Heart left ventricle (tissue), 16 donors: ENCODE data around the gene SPRY4. TPM values are rescaled to one million over a fixed set of nuclear protein-coding genes. Genes with fewer than 3 reads are reported as not detected.
A peak's percentile ranks its signal among the peaks of the same experiment; 100 is the strongest.

Source experiments
- ATAC-seq, 4 donors: fragments of 200-7000 bp; cut with Tn5 transposase; one replicate each; pipeline ENCODE4 v1.9.1; 2020 to 2022; ENCODE audit warnings: moderate library complexity in 4 of 4, mild to moderate bottlenecking in 3 of 4, moderate number of reproducible peaks in 1 of 4
- DNase-seq, 5 donors: peaks; one replicate each; pipeline ENCODE4 v3.0.0-alpha.2; 2020
- H3K27ac ChIP-seq, 12 donors: fragments of 200-600 bp; sonication (generic) in 4 of 12; one replicate each; pipeline versions ENCODE4 v1.5.0 to v1.8.0; 2016 to 2022; ENCODE audit warnings: mild to moderate bottlenecking in 2 of 12
- H3K27me3 ChIP-seq, 9 donors: fragments of 200-600 bp; sonication (generic) in 2 of 9; one replicate each; pipeline versions ENCODE4 v1.5.1 to v1.8.0; 2016 to 2022; ENCODE audit warnings: mild to moderate bottlenecking in 3 of 9
- H3K36me3 ChIP-seq, 9 donors: fragments of 200-600 bp; sonication (generic) in 2 of 9; one replicate each; pipeline versions ENCODE4 v1.5.0 to v1.8.0; 2018 to 2022; ENCODE audit warnings: mild to moderate bottlenecking in 2 of 9
- H3K4me1 ChIP-seq, 12 donors: fragments of 200-600 bp; sonication (generic) in 4 of 12; one replicate each; pipeline versions ENCODE4 v1.5.0 to v1.8.0; 2016 to 2022; ENCODE audit warnings: mild to moderate bottlenecking in 3 of 12
- H3K4me3 ChIP-seq, 12 donors: fragments of 200-600 bp; sonication (generic) in 4 of 12; one replicate each; pipeline versions ENCODE4 v1.5.0 to v1.8.0; 2017 to 2022; ENCODE audit warnings: mild to moderate bottlenecking in 9 of 12, moderate library complexity in 4 of 12
- H3K9me3 ChIP-seq, 12 donors: fragments of 200-600 bp; sonication (generic) in 4 of 12; one replicate each; pipeline versions ENCODE4 v1.5.0 to v1.8.0; 2016 to 2022; ENCODE audit warnings: mild to moderate bottlenecking in 1 of 12
- CTCF ChIP-seq, 12 donors: fragments of 200-600 bp; sonication (generic) in 4 of 12; IDR thresholded peaks; one replicate each; pipeline versions ENCODE4 v1.5.0 to v1.8.0; 2018 to 2022; ENCODE audit warnings: antibody characterized with exemption in 12 of 12, mild to moderate bottlenecking in 5 of 12
- POLR2A ChIP-seq, 2 donors: fragments of 450-650 bp; IDR thresholded peaks; one replicate each; pipeline ENCODE4 v1.6.1; 2017; ENCODE audit warnings: antibody characterized with exemption in 2 of 2, mild to moderate bottlenecking in 2 of 2, moderate library complexity in 2 of 2
- WGBS, 4 donors: extraction: QIAGEN DNeasy Blood & Tissue Kit in 2 of 4; methylation state at CpG; one replicate each; pipeline versions ENCODE4 v1.1.5 to v1.1.7; 2013 to 2018; 5-methylcytosine and 5-hydroxymethylcytosine counted together
- intact Hi-C, 10 donors: fragments of 100-400 bp; cut with DNase I; formaldehyde crosslinking; loops; one replicate each; pipeline versions ENCODE4 v1.11.1 to v1.14.2; 2022
- polyA plus RNA-seq, 2 donors: library from polyadenylated mRNA; stranded (reverse); fragments of 200-250 nt; gene quantifications; one replicate each; pipeline ENCODE4 v1.2.3, GENCODE V29; 2013
- total RNA-seq, 9 donors: library from RNA; depleted of rRNA in 2 of 9; stranded (reverse); fragments of >200 nt in 2 of 9; fragmentation: NEBNext Ultra II Directional in 3 of 9; extraction: Animal tissue kit (Norgen Biotek cat#: 25700) in 3 of 9; gene quantifications; one replicate each; pipeline versions ENCODE4 v1.1.0 to v1.2.4, GENCODE V29; 2016 to 2023
- donor health status: ischemic (EF 13 %, LVEDD 7.1; RV severe dilation, severe dysfunction).
- donor health status: healthy with polysubstance abuse.
- donor health status: DM: no; HTN: yes; CAD: no.
- donor health status: DM: no; HTN: no; CAD: no.
- donor health status: ischemic (EF 25% LVEDD 6.9; RV normal size, moderate dysfunction).
- donor health status: ischemic (EF 25% LVEDD 5.7; RV mildly dilated, moderate dysfunction).
- donor health status: healthy.
- donor health status: DM: yes; HTN: yes; CAD: no.
- donor health status: ischemic (EF 35%, LVEDD 5.7; RV mildly dilated, moderate dysfunction).
- donor health status: nonischemic (EF 11% LVEDD 7.7; RV severe dilation, severe dysfunction).
- donor health status: DM: yes; HTN: yes; CAD: no.
- donor health status: PGD.
- donor health status: ischemic (EF 29% LVEDD 5.4; RV normal size, mild dysfunction).
- donor health status: nonischemic (EF 23%, LVEDD 6.1; RV moderate dilation, normal function).

The SPRY4 gene
- total and polyA plus RNA-seq, 11 donors, result 4.5 to 21.3 (median 7.7) TPM

DNA sequence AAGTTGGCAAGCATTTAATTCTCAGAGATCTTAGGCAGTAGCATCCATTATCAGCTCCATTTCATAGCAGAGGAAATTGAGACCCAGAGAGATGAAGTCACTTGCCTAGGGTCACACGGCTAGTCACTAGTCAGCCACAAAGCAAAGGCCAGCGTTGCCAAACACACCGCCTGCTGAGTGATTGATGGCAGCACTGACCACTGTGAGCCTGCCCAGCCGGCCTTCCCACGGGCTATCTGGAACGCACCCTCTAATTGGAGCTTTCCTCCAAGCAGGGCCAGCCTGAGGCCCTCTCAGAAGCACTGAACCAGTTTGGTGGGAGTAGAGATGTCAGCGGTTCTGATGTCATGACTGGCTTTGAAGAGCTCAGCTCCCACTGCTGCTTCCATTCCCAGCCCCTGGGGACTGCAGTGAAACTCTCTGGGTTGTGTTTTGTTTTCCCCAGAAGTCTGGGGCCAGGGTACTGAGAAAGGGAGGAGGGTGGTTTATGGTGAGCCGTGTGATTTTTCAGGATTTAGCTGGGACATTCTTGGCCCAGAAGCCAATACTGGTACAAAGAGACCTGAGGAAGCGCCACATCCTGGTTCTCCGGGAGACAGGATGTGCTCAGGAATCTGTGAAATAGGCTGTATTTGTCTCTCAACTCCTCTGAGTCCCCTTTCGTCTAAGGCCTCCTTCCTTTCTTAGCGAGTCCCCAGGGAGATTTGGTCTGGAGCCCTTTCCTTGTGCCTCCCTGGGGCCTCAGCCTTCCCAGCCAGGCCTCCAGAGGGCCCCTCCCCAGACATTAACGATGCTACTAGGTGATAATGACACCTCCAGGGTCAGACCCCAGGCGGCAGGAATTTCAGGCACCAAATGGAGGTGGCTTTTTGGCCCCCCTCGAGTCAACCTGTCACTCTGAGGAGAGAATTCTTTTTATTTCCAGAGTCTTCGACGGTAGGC lies 44.5 kb downstream of the SPRY4 start:
- peaks cover 0 to 3% (median 0%) of the 10 kb centered on the region in 9 donors for H3K27me3 ChIP-seq
- peak; percentile 78 to 88 (median 87) for DNase-seq
- 39 to 50% (median 46%) methylated on average over 12 to 17 of the region's 17 CpGs for WGBS, 4 donors
- no peak overlapping the region for H3K4me3 ChIP-seq
- H3K36me3 ChIP-seq, result no peaks in the 10 kb centered on the region
- peak; percentile 81 to 93 (median 92) for ATAC-seq
- peaks cover 8 to 44% (median 23%) of the 10 kb centered on the region in 12 donors for H3K4me1 ChIP-seq
- no peaks in the 10 kb centered on the region for H3K9me3 ChIP-seq
- H3K27ac ChIP-seq, result peak overlapping the region; percentile 37 to 87 (median 74)
- intact Hi-C loops, result loop anchor here in 2 of 10 donors (5.0 kb wide), 3 partner anchors 37 to 262 kb away; no protein-coding TSS in a partner anchor
- TF ChIP-seq POLR2A (IDR thresholded peaks at IDR 0.05) (no peak), CTCF (IDR thresholded peaks at IDR 0.05) (no peak)

DNA sequence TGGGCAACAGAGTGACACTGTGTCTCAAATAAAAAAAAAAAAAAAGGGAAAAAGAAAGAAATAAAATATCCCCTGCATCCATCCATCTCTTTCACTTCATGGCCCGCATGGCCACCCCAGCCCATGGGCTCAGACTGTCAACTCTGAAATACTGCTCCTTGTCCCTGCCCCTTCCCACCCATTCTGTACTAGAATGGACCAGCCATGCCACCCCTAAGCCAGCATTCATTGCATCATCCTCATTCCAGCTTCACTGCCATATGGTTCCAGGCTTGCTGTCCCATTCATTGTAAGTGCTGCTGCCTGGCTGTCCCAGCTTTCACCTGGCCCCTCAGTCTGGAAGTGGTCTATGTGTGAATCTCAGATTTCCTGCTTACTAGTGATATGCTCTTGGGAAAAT lies 46.2 kb downstream of the SPRY4 start:
- peak overlapping the region in 1 of 12 donors; percentile 87 for H3K27ac ChIP-seq
- TF ChIP-seq CTCF (IDR thresholded peaks at IDR 0.05), result no peak
- WGBS, 4 donors, result 93 to 100% (median 97%) methylated on average over 1 of the region's 1 CpG
- no peaks in the 10 kb centered on the region for H3K9me3 ChIP-seq
- DNase-seq (no peak), ATAC-seq (no peak)
- H3K36me3 ChIP-seq, result no peaks in the 10 kb centered on the region
- H3K4me1 ChIP-seq, result peaks cover 8 to 44% (median 23%) of the 10 kb centered on the region in 12 donors
- intact Hi-C loops, result no loop called here
- H3K4me3 ChIP-seq, result no peak overlapping the region
- peaks cover 0 to 3% (median 0%) of the 10 kb centered on the region in 9 donors for H3K27me3 ChIP-seq

DNA sequence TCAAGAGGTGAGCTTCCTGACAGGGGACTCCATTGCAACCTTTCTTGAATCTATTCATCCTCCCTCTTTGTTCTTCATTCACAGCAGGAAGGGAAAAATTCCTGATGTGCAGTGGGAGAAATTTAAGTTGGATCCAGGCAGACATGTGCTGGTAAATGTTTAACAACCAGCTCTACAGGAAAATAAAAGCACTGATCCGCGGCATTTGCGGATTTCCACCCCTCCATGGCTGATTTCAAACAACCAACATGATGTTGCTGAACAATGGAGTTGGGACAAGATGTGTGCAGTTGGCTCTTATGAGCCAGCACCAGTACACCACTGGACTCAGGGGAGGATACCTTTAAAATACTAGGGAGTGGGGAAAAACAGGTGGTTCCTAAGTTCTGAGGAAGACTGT lies 47.0 kb downstream of the SPRY4 start:
- H3K27ac ChIP-seq, result no peak overlapping the region
- H3K27me3 ChIP-seq, result peaks cover 0 to 3% (median 0%) of the 10 kb centered on the region in 9 donors
- H3K9me3 ChIP-seq, result no peaks in the 10 kb centered on the region
- DNase-seq (no peak), ATAC-seq (no peak)
- H3K36me3 ChIP-seq, result no peaks in the 10 kb centered on the region
- WGBS, 4 donors, result 83 to 96% (median 94%) methylated on average over 3 of the region's 3 CpGs
- no peak overlapping the region for H3K4me3 ChIP-seq
- intact Hi-C loops, result no loop called here
- TF ChIP-seq CTCF (IDR thresholded peaks at IDR 0.05) (no peak), POLR2A (IDR thresholded peaks at IDR 0.05) (no peak)
- peaks cover 8 to 44% (median 23%) of the 10 kb centered on the region in 12 donors for H3K4me1 ChIP-seq

DNA sequence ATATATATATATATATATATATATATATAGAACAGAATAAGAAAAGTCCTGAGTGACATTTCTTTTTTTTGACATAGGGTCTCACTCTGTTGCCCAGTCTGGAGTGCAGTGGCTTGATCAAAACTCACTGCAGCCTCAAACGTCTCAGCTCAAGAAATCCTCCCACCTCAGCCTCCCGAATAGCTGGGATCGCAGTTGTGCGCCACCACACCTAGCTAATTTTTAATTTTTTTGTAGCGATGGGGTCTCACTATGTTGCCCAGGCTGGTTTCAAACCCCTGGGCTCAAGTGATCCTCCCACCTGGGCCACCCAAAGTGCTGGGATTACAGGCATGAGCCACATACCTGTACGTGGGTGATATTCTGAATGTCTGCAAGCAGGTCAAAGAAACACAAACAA lies 48.3 kb downstream of the SPRY4 start:
- TF ChIP-seq CTCF (IDR thresholded peaks at IDR 0.05), result no peak
- TF ChIP-seq POLR2A (IDR thresholded peaks at IDR 0.05), result no peak
- H3K4me1 ChIP-seq, result peaks cover 8 to 39% (median 23%) of the 10 kb centered on the region in 12 donors
- DNase-seq (no peak), ATAC-seq (no peak)
- H3K27ac ChIP-seq, result no peak overlapping the region
- H3K9me3 ChIP-seq, result no peaks in the 10 kb centered on the region
- H3K4me3 ChIP-seq, result no peak overlapping the region
- 78 to 83% (median 80%) methylated on average over 6 of the region's 6 CpGs for WGBS, 4 donors
- no peaks in the 10 kb centered on the region for H3K36me3 ChIP-seq
- H3K27me3 ChIP-seq, result peaks cover 0 to 3% (median 0%) of the 10 kb centered on the region in 9 donors
- intact Hi-C loops, result no loop called here
